Right lobe of liver (tissue), 6 donors: ENCODE data around the gene SGTA. TPM values are rescaled to one million over a fixed set of nuclear protein-coding genes. Genes with fewer than 3 reads are reported as not detected.

Experiments
- ATAC-seq, 4 donors: fragments of 200-7000 bp; cut with Tn5 transposase; one replicate each; pipeline ENCODE4 v1.9.1; 2020; ENCODE audit warnings: mild to moderate bottlenecking in 4 of 4, moderate library complexity in 4 of 4
- DNase-seq, 3 donors: peaks; one replicate each; pipeline ENCODE4 v3.0.0-alpha.2; 2020
- H3K27ac ChIP-seq, 3 donors: fragments of 200-600 bp; one replicate each; pipeline ENCODE4 v1.8.0; 2022
- H3K27me3 ChIP-seq, 2 donors: fragments of 200-600 bp; one replicate each; pipeline ENCODE4 v1.8.0; 2022
- H3K36me3 ChIP-seq, 4 donors: fragments of 200-600 bp; sonication (generic) in 1 of 4; one replicate each; pipeline versions ENCODE4 v1.5.1 to v1.8.0; 2017 to 2022; ENCODE audit warnings: control low read depth in 1 of 4
- H3K4me1 ChIP-seq, 4 donors: fragments of 200-600 bp; sonication (generic) in 1 of 4; one replicate each; pipeline versions ENCODE4 v1.5.1 to v1.8.0; 2017 to 2022; ENCODE audit warnings: control low read depth in 1 of 4
- H3K4me3 ChIP-seq, 3 donors: fragments of 200-600 bp; one replicate each; pipeline ENCODE4 v1.8.0; 2022
- H3K9me3 ChIP-seq, 4 donors: fragments of 200-600 bp; sonication (generic) in 1 of 4; one replicate each; pipeline versions ENCODE4 v1.5.1 to v1.8.0; 2017 to 2022; ENCODE audit warnings: control low read depth in 1 of 4
- POLR2A ChIP-seq: fragments of 450-650 bp; IDR thresholded peaks from one replicate; pipeline ENCODE4 v1.6.1; 2017; ENCODE audit warnings: antibody characterized with exemption, mild to moderate bottlenecking
- WGBS: methylation state at CpG from one replicate; pipeline ENCODE4 v1.1.6; 2018; ENCODE audit warnings: low coverage, low lambda C conversion rate; ENCODE audit not compliant: insufficient coverage; ENCODE audit errors: missing lambda C conversion rate; 5-methylcytosine and 5-hydroxymethylcytosine counted together
- intact Hi-C, 2 donors: fragments of 100-400 bp; cut with DNase I; formaldehyde crosslinking; loops; one replicate each; pipeline versions ENCODE4 v1.11.2 to v1.14.1; 2022
- total RNA-seq, 6 experiments: library from RNA; depleted of rRNA in 2 of 6; stranded (reverse); fragments of >200 nt in 2 of 6; fragmentation: NEBNext Ultra II Directional in 3 of 6; extraction: Animal tissue kit (Norgen Biotek cat#: 25700) in 3 of 6; gene quantifications; one replicate each; pipeline versions ENCODE4 v1.1.0 to v1.2.4, GENCODE V29; 2016 to 2023
- TF ChIP-seq, protein P1 (sequence below), 4 donors: fragments of 200-600 bp in 3 of 4; fragments of 450-650 bp in 1 of 4; IDR thresholded peaks; one replicate each; pipeline versions ENCODE4 v1.5.1 to v1.8.0; 2016 to 2022; ENCODE audit warnings: antibody characterized with exemption in 4 of 4, mild to moderate bottlenecking in 2 of 4
- donor health status: DM: no; HTN: yes; CAD: no.
- donor health status: DM: no; HTN: no; CAD: no.
- donor health status: DM: no; HTN: no; CAD: no.
- donor health status: DM: no; HTN: yes; CAD: no.
- donor health status: DM: no; HTN: yes; CAD: no.

The SGTA gene
- total RNA-seq, 6 experiments from 2014 or later: 21.5 to 41.7 (median 23.7) TPM

DNA sequence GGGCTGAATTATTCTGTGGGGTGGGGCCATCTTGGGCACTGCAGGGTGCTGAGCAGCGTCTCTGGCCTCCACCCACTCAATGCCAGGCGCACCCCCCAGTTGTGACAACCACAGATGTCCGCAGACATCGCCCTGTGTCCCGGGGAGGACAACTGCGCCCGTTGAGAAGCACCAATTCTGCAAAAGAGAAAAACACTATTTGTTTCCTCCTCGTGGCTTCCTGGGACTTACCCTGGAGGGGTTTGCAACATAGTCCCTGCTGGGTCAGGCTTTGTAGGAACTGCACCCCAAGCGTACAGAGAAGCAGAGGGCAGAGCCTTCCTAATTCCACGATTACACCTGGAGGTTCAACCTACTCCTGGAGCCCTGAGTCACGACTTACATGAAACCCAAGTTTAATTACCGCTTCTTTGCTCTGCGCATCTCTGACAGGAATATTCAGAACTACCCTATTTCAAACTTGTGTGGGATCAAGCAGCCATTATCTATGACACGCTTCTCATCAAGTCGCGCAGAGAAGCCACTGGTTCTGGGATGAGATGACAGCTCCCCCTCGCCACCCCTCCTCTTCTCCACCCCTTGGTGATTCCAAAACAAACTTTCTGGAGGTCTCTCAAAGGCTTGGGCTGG, 32.1 kb downstream of the SGTA start:
- intact Hi-C loops: loop anchor here in 1 of 2 donors (10.0 kb wide), 1 partner anchor 106 kb away; no protein-coding TSS in a partner anchor
- ATAC-seq: no peak
- Histone ChIP-seq H3K36me3 (peaks cover 0 to 11% (median under 1%) of the 10 kb centered on the region in 4 donors), H3K27ac (no peak overlapping the region), H3K9me3 (no peaks in the 10 kb centered on the region), H3K4me3 (no peak overlapping the region), H3K4me1 (no peaks in the 10 kb centered on the region), H3K27me3 (no peaks in the 10 kb centered on the region)
- TF ChIP-seq POLR2A: no peak
- DNase-seq: no peak
- WGBS: 100% methylated on average over 1 of the region's 17 CpGs

DNA sequence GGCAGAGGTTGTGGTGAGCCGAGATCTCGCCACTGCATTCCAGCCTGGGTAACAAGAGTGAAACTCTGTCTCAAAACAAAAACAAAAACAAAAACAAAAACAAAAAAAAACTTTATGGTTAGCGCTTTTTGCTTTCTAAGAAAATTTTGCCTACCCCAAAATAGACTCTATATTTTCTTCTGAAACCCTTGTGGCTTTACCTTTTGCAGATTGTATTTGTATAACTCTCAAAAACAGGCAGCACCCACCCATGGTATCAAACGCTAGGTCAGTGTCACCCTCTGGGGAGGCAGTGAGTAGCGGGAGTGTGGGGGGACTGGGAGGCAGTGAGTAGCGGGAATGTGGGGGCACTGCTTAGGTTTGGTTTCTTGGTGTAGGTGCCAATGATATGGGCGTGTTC, 35.7 kb downstream of the SGTA start:
- intact Hi-C loops: no loop called here
- Histone ChIP-seq H3K36me3 (no peaks in the 10 kb centered on the region), H3K27ac (no peak overlapping the region), H3K27me3 (no peaks in the 10 kb centered on the region), H3K4me1 (no peaks in the 10 kb centered on the region), H3K9me3 (no peaks in the 10 kb centered on the region), H3K4me3 (no peak overlapping the region)
- ATAC-seq (no peak), DNase-seq (no peak)
- 56% methylated on average over 6 of the region's 7 CpGs for WGBS
- TF ChIP-seq POLR2A: no peak
- TF ChIP-seq, protein P1, sequence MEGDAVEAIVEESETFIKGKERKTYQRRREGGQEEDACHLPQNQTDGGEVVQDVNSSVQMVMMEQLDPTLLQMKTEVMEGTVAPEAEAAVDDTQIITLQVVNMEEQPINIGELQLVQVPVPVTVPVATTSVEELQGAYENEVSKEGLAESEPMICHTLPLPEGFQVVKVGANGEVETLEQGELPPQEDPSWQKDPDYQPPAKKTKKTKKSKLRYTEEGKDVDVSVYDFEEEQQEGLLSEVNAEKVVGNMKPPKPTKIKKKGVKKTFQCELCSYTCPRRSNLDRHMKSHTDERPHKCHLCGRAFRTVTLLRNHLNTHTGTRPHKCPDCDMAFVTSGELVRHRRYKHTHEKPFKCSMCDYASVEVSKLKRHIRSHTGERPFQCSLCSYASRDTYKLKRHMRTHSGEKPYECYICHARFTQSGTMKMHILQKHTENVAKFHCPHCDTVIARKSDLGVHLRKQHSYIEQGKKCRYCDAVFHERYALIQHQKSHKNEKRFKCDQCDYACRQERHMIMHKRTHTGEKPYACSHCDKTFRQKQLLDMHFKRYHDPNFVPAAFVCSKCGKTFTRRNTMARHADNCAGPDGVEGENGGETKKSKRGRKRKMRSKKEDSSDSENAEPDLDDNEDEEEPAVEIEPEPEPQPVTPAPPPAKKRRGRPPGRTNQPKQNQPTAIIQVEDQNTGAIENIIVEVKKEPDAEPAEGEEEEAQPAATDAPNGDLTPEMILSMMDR (IDR thresholded peaks at IDR 0.05): no peak

DNA sequence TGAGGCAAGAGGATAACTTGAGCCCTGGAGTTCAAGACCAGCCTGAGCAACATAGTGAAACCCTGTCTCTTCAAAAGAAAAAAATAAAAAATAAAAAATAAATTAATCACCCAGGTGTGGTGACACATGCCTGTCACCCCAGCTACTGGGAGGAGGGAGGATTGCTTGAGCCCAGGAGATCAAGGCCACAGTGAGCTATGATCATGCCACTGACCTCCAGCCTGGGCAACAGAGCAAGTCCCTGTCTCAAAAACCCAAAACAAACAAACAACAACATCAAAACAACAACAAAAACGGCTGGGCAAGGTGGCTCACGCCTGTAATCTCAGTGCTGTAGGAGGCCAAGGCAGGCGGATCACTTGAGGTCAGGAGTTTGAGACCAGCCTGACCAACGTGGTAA, 39.0 kb downstream of the SGTA start:
- 38% methylated on average over 4 of the region's 4 CpGs for WGBS
- no peaks in the 10 kb centered on the region for H3K9me3 ChIP-seq
- ATAC-seq (no peak), DNase-seq (no peak)
- no peaks in the 10 kb centered on the region for H3K27me3 ChIP-seq
- intact Hi-C loops: no loop called here
- H3K4me1 ChIP-seq: peaks cover 0 to 2% (median 0%) of the 10 kb centered on the region in 4 donors
- TF ChIP-seq, protein P1 (IDR thresholded peaks at IDR 0.05): no peak
- no peak for TF ChIP-seq POLR2A
- no peak overlapping the region for H3K4me3 ChIP-seq
- no peak overlapping the region for H3K27ac ChIP-seq
- H3K36me3 ChIP-seq: no peaks in the 10 kb centered on the region

DNA sequence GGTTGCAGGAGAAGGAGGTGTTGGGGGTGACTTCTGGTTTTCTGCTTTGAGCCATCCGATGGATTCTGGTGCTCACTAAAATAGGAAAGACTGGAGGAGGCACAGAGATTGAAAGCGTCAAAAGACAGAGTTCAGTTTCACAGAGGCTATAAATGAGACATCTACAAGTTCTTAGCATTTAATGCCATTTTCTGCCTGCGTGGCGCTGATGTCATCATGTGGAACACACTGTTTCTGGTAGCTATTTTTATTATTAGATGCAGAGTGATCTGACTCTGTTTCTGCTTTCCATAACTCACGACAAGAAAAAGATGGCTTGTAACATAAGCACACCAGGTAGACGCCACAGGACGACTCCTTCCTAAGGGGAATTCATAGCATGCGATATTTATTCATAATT, 40.0 kb downstream of the SGTA start:
- H3K4me3 ChIP-seq: no peak overlapping the region
- DNase-seq: no peak
- H3K36me3 ChIP-seq: no peaks in the 10 kb centered on the region
- no peak overlapping the region for H3K27ac ChIP-seq
- H3K27me3 ChIP-seq: no peaks in the 10 kb centered on the region
- ATAC-seq: no peak
- WGBS: 56% methylated on average over 8 of the region's 8 CpGs
- H3K9me3 ChIP-seq: no peaks in the 10 kb centered on the region
- peaks cover 0 to 7% (median 0%) of the 10 kb centered on the region in 4 donors for H3K4me1 ChIP-seq
- intact Hi-C loops: no loop called here
- TF ChIP-seq, protein P1 (IDR thresholded peaks at IDR 0.05): no peak
- TF ChIP-seq POLR2A: no peak

DNA sequence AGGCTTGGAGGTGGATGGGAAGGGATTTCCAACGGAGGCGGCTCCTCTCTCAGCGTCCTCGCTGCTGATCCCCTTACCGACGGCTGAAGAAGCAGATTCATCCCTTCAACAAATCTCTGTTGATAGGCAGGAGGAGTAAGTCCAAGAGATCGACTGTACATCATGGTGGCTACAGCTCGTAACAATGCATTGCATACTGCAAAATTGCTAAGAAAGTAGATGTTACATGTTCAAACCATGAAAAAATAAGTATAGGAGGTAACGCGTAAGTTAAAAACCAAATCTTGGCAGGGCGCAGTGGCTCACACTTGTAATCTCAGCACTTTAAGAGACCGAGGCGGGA, 42.8 kb downstream of the SGTA start:
- Histone ChIP-seq H3K4me3 (peak overlapping the region in 1 of 3 donors; percentile 96), H3K36me3 (peaks cover 0 to 4% (median 0%) of the 10 kb centered on the region in 4 donors), H3K27ac (no peak overlapping the region), H3K27me3 (no peaks in the 10 kb centered on the region), H3K4me1 (peaks cover 0 to 7% (median 0%) of the 10 kb centered on the region in 4 donors), H3K9me3 (no peaks in the 10 kb centered on the region)
- ATAC-seq (no peak), DNase-seq (no peak)
- 38% methylated on average over 13 of the region's 13 CpGs for WGBS
- no peak for TF ChIP-seq POLR2A
- TF ChIP-seq, protein P1 (IDR thresholded peaks at IDR 0.05): no peak
- intact Hi-C loops: no loop called here
